ENCODE data around the gene RPS6KA1.

Gene RPS6KA1

DNA sequence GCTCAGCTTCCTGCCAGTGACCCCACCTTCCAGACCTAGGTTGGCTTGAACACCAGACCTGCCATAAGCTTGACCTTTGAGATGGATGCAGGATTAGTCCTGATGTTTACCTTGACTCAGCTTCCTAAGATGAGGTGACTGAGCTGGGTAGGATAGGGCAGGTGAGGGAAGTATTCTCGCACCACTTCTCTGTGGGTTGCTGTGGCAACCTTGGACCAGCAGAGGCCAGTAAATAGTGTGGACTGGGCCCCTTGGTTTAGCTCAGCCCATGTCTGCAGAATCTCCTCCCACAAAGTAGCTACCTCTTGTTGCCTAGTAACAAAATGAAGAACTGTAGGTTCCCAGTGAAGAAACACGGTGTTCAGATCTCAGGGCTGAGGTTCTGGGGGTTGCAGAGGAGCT lies 8.4 kb downstream of the RPS6KA1 start:
- Histone ChIP-seq H3K9me3 (no peaks in the 10 kb centered on the region), H3K27me3 (no peaks in the 10 kb centered on the region), H3K27ac (no peak overlapping the region), H3K4me1 (peaks cover 0 to 16% (median 0%) of the 10 kb centered on the region in 4 donors), H3K4me3 (no peak overlapping the region), H3K36me3 (no peaks in the 10 kb centered on the region)
- DNase-seq, result no peak
- TF ChIP-seq, protein P1, sequence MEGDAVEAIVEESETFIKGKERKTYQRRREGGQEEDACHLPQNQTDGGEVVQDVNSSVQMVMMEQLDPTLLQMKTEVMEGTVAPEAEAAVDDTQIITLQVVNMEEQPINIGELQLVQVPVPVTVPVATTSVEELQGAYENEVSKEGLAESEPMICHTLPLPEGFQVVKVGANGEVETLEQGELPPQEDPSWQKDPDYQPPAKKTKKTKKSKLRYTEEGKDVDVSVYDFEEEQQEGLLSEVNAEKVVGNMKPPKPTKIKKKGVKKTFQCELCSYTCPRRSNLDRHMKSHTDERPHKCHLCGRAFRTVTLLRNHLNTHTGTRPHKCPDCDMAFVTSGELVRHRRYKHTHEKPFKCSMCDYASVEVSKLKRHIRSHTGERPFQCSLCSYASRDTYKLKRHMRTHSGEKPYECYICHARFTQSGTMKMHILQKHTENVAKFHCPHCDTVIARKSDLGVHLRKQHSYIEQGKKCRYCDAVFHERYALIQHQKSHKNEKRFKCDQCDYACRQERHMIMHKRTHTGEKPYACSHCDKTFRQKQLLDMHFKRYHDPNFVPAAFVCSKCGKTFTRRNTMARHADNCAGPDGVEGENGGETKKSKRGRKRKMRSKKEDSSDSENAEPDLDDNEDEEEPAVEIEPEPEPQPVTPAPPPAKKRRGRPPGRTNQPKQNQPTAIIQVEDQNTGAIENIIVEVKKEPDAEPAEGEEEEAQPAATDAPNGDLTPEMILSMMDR (IDR thresholded peaks at IDR 0.05), result no peak
- intact Hi-C loops (cut with DNase I; ENCODE audit: low total_unique reads), result no loop called here

DNA sequence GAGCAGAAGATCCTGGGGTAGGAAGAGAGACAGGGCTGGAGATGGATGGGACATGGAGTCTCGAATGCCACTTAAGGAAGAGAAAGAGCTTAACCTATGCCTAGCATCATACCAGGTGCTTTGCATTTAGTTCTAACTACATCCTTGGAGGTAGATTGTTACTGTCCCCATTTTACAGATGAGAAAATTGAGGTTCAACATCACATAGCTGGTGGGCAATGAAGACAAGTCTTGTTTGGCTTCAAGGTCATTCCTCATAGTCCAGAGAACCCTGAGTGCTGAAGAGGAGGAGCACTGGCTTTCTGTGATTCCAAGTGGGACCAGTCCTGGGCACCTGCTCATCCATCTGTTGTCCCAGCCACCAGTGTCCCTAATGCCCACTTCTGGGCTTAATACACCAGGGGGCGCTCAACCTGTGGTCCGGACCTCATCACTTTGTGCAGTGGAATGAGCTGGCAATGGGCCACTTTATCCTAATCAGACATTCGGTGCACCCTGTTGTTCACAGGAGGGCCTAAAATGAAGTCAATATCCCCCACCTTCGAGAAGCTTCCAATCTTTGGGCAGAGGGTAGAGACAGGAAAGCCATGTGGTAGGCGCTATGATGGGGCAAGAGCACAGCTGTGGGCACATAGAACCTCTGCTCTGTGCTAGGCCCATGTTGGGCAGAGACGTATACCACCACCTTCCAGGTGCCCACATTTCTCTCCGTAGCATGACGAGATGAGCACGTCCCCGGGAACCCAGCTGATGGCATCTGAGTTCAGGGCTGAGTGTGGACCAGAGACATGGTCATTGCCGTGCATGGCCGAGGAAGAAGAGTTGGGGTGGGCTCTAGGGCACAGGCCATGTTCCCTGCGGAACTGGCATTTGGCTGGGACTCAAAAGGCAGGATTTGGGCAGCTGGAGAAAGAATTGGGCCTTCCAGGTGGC lies 9.2 kb downstream of the RPS6KA1 start:
- Histone ChIP-seq H3K4me1 (peaks cover 0 to 17% (median 0%) of the 10 kb centered on the region in 4 donors), H3K27ac (no peak overlapping the region), H3K27me3 (no peaks in the 10 kb centered on the region), H3K4me3 (no peak overlapping the region), H3K36me3 (no peaks in the 10 kb centered on the region), H3K9me3 (no peaks in the 10 kb centered on the region)
- DNase-seq, result no peak
- intact Hi-C loops (cut with DNase I; ENCODE audit: low total_unique reads), result no loop called here
- TF ChIP-seq, protein P1 (IDR thresholded peaks at IDR 0.05), result no peak

DNA sequence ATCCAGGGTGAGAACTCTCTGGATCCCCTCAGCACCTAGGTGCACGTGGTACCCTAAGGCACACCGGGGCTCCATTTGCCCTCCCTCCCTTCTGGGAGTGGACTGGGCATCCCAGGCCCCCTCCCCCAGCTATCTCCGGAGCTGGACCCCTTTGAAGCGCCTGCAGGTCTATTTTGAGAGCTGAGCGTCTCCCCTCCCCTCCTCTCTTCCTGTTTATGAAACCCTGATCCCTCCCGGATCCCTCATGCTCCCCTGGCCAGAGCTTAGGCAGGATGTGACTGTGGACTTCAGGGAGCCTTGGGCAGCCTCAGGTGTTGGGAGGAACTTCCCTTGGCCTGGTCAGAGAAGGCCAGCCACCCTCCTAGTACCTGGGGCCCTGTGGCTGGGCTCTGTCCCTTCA lies 10.2 kb downstream of the RPS6KA1 start:
- Histone ChIP-seq H3K36me3 (no peaks in the 10 kb centered on the region), H3K9me3 (no peaks in the 10 kb centered on the region), H3K27me3 (no peaks in the 10 kb centered on the region), H3K4me3 (no peak overlapping the region), H3K4me1 (peaks cover 0 to 17% (median 0%) of the 10 kb centered on the region in 4 donors), H3K27ac (no peak overlapping the region)
- DNase-seq, result no peak
- intact Hi-C loops (cut with DNase I; ENCODE audit: low total_unique reads), result no loop called here
- TF ChIP-seq, protein P1 (IDR thresholded peaks at IDR 0.05), result no peak

DNA sequence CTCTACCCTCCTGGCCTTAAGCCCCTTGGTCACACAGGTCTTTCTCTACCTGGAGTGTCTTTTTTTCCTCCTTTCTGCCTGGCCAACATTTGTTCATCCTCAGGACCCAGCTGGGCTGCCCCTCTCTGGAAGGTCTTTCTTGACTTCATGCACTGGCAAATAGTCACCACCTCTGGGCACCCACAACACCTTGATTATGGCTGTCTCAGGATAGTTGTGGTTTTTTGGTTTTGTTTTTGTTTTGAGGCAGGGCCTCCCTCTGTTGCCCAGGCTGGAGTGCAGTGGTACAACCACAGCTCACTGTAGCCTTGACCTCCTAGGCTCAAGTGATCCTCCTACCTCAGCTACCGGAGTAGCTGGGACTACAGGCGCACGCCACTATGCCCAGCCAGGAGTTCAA lies 10.8 kb downstream of the RPS6KA1 start:
- Histone ChIP-seq H3K27ac (no peak overlapping the region), H3K36me3 (no peaks in the 10 kb centered on the region)
- intact Hi-C loops (cut with DNase I; ENCODE audit: low total_unique reads), result no loop called here

DNA sequence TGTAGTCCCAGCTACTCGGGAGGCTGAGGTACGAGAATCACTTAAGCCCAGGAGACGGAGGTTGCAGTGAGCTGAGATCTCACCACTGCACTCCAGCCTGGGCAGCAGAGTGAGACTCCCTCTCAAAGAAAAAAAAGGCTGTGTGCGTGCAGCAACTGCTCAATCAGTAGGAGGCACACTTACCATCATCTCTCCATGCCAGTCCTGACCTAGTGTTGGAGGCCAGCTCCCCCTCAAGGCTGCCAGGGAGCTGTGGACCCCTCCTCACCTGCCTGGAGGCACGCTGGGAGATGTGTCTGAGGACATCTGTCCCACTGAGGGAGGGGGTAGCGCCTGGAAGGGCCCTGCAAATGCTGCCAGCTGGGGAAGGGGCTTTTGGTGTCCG lies 11.9 kb downstream of the RPS6KA1 start:
- TF ChIP-seq, protein P1 (IDR thresholded peaks at IDR 0.05), result no peak
- DNase-seq, result no peak
- no peaks in the 10 kb centered on the region for H3K36me3 ChIP-seq
- H3K4me3 ChIP-seq, result no peak overlapping the region
- H3K4me1 ChIP-seq, result peaks cover 0 to 17% (median 0%) of the 10 kb centered on the region in 4 donors
- peaks cover 0 to 11% of the 10 kb centered on the region in 2 donors for H3K27me3 ChIP-seq
- no peak overlapping the region for H3K27ac ChIP-seq
- no peaks in the 10 kb centered on the region for H3K9me3 ChIP-seq
- intact Hi-C loops (cut with DNase I; ENCODE audit: low total_unique reads), result no loop called here

More for the DNA sequence above, 10.8 kb downstream of the RPS6KA1 start:
- H3K4me1 ChIP-seq, result peaks cover 0 to 17% (median 0%) of the 10 kb centered on the region in 4 donors
- H3K27me3 ChIP-seq, result peaks cover 0 to under 1% of the 10 kb centered on the region in 2 donors
- TF ChIP-seq, protein P1 (IDR thresholded peaks at IDR 0.05), result no peak
- no peaks in the 10 kb centered on the region for H3K9me3 ChIP-seq
- no peak overlapping the region for H3K4me3 ChIP-seq
- DNase-seq, result no peak
